Upper lobe of right lung (tissue), 1 donor: ENCODE results near the gene RNF215. TPM values are rescaled to one million over a fixed set of nuclear protein-coding genes. Genes with fewer than 3 reads are reported as not detected.

Experiments used
- ATAC-seq: fragments of 200-7000 bp; cut with Tn5 transposase; one replicate; pipeline ENCODE4 v1.9.1; 2020; ENCODE audit warnings: mild to moderate bottlenecking, moderate library complexity
- DNase-seq: peaks from one replicate; pipeline ENCODE4 v3.0.0-alpha.2; 2020
- H3K27ac ChIP-seq: fragments of 200-600 bp; one replicate; pipeline ENCODE4 v1.8.0; 2022
- H3K27me3 ChIP-seq: fragments of 200-600 bp; one replicate; pipeline ENCODE4 v1.8.0; 2022; ENCODE audit warnings: mild to moderate bottlenecking
- H3K36me3 ChIP-seq: fragments of 200-600 bp; one replicate; pipeline ENCODE4 v1.8.0; 2022
- H3K4me1 ChIP-seq: fragments of 200-600 bp; one replicate; pipeline ENCODE4 v1.8.0; 2022
- H3K4me3 ChIP-seq: fragments of 200-600 bp; one replicate; pipeline ENCODE4 v1.8.0; 2022; ENCODE audit warnings: mild to moderate bottlenecking
- H3K9me3 ChIP-seq: fragments of 200-600 bp; one replicate; pipeline ENCODE4 v1.8.0; 2022
- intact Hi-C: fragments of 100-400 bp; cut with DNase I; formaldehyde crosslinking; loops from one replicate; pipeline ENCODE4 v1.11.0; 2022
- total RNA-seq: library from RNA; stranded (reverse); fragmentation: NEBNext Ultra II Directional; extraction: Animal tissue kit (Norgen Biotek cat#: 25700); gene quantifications from one replicate; pipeline ENCODE4 v1.2.1, GENCODE V29; 2021
- TF ChIP-seq, protein P1 (sequence below): fragments of 200-600 bp; IDR thresholded peaks from one replicate; pipeline ENCODE4 v1.8.0; 2022; ENCODE audit warnings: antibody characterized with exemption
- donor health status: DM: no; HTN: yes; CAD: no; lungs with severe emphysema.

Gene RNF215
- total RNA-seq, 1 donor from 2014 or later, result 16.5 TPM

GRCh38 chr22:30333707-30334087, 53.5 kb downstream of the RNF215 start:
- DNase-seq (no peak), ATAC-seq (no peak)
- no peaks in the 10 kb centered on the region for H3K9me3 ChIP-seq
- no peak overlapping the region for H3K27ac ChIP-seq
- TF ChIP-seq, protein P1, sequence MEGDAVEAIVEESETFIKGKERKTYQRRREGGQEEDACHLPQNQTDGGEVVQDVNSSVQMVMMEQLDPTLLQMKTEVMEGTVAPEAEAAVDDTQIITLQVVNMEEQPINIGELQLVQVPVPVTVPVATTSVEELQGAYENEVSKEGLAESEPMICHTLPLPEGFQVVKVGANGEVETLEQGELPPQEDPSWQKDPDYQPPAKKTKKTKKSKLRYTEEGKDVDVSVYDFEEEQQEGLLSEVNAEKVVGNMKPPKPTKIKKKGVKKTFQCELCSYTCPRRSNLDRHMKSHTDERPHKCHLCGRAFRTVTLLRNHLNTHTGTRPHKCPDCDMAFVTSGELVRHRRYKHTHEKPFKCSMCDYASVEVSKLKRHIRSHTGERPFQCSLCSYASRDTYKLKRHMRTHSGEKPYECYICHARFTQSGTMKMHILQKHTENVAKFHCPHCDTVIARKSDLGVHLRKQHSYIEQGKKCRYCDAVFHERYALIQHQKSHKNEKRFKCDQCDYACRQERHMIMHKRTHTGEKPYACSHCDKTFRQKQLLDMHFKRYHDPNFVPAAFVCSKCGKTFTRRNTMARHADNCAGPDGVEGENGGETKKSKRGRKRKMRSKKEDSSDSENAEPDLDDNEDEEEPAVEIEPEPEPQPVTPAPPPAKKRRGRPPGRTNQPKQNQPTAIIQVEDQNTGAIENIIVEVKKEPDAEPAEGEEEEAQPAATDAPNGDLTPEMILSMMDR, result no peak
- H3K27me3 ChIP-seq, result no peaks in the 10 kb centered on the region
- no peaks in the 10 kb centered on the region for H3K4me1 ChIP-seq
- H3K4me3 ChIP-seq, result no peak overlapping the region
- peaks cover 82% of the 10 kb centered on the region for H3K36me3 ChIP-seq
- intact Hi-C loops, result no loop called here

GRCh38 chr22:30332994-30333706, 54.1 kb downstream of the RNF215 start:
- ATAC-seq, result no peak
- no peak for DNase-seq
- H3K36me3 ChIP-seq, result peaks cover 76% of the 10 kb centered on the region
- intact Hi-C loops, result no loop called here
- no peak overlapping the region for H3K27ac ChIP-seq
- no peak overlapping the region for H3K4me3 ChIP-seq
- no peaks in the 10 kb centered on the region for H3K27me3 ChIP-seq
- H3K4me1 ChIP-seq, result no peaks in the 10 kb centered on the region
- no peaks in the 10 kb centered on the region for H3K9me3 ChIP-seq
- TF ChIP-seq, protein P1, result no peak

DNA sequence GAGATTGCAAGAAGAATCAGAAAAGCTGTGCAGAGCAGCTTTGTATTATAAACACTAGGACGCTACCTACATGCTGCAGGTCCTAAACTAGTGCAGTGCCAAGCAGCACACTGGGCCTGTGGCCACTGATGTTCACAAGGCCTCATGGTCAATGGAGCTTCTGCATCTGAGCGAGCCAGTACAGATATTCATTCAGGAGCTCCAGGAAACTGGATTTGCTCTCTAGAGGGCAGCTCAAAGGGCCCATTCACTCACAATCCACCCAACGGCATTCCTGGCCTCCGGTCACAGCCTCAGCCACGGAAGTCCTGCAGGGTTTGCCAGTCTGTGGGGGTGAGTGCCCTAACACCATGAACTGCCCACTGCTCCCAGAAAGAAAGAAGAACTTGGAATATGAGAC, 54.7 kb downstream of the RNF215 start:
- ATAC-seq (no peak), DNase-seq (no peak)
- H3K4me1 ChIP-seq, result peaks cover 4% of the 10 kb centered on the region
- H3K9me3 ChIP-seq, result no peaks in the 10 kb centered on the region
- H3K4me3 ChIP-seq, result no peak overlapping the region
- H3K36me3 ChIP-seq, result peaks cover 70% of the 10 kb centered on the region
- intact Hi-C loops, result no loop called here
- H3K27me3 ChIP-seq, result no peaks in the 10 kb centered on the region
- no peak overlapping the region for H3K27ac ChIP-seq
- TF ChIP-seq, protein P1, result no peak

Other genes starting within 250 kb of the RNF215 start
- gene LIF, start 140.7 kb downstream of the RNF215 start, total RNA-seq, result 6.9 TPM
- gene OSM, start 120.6 kb downstream of the RNF215 start, total RNA-seq, result 1.6 TPM
- 15.9 TPM for gene CASTOR1, start 97.9 kb downstream of the RNF215 start, total RNA-seq
- gene TBC1D10A, start 60.5 kb downstream of the RNF215 start, total RNA-seq, result 29.6 TPM
- gene SF3A1, start 30.5 kb downstream of the RNF215 start, total RNA-seq, result 164 TPM
- gene CCDC157, start 30.4 kb downstream of the RNF215 start, total RNA-seq, result 2.7 TPM
- gene SEC14L2, start 9.6 kb upstream of the RNF215 start, total RNA-seq, result 7.1 TPM
- gene MTFP1, start 38.4 kb upstream of the RNF215 start, total RNA-seq, result 11.3 TPM
- gene SEC14L3, start 84.6 kb upstream of the RNF215 start, total RNA-seq, result not detected
- 16.8 TPM for gene SEC14L4, start 118.3 kb upstream of the RNF215 start, total RNA-seq
- gene SEC14L6, start 159.3 kb upstream of the RNF215 start, total RNA-seq, result 17.2 TPM
- gene GAL3ST1, start 187.3 kb upstream of the RNF215 start, total RNA-seq, result 2.5 TPM
- gene PES1, start 204.5 kb upstream of the RNF215 start, total RNA-seq, result 46.5 TPM
- 43.4 TPM for gene TCN2, start 219.8 kb upstream of the RNF215 start, total RNA-seq
- gene SLC35E4, start 248.4 kb upstream of the RNF215 start, total RNA-seq, result 2.9 TPM